MM.1S (cell line): Measurements from ENCODE around the gene KLHL24.

ENCODE experiments used
- DNase-seq: peaks from one replicate; pipeline ENCODE4 v3.0.0-alpha.2; 2015
- H2AFZ ChIP-seq: fragments of 300-600 bp; sonication (generic); 2 replicates; pipeline ENCODE4 v1.6.0; 2016; ENCODE audit warnings: antibody characterized with exemption, low read length
- H3F3A ChIP-seq: fragments of 300-600 bp; sonication (generic); 2 replicates; pipeline ENCODE4 v1.6.1; 2016; ENCODE audit warnings: mild to moderate bottlenecking, antibody characterized with exemption, low read length, moderate library complexity, mixed read lengths; ENCODE audit not compliant: insufficient read depth
- H3K27ac ChIP-seq: fragments of 300-600 bp; sonication (generic); 2 replicates; pipeline ENCODE4 v1.5.1; 2016; ENCODE audit warnings: mild to moderate bottlenecking, low read length
- H3K27me3 ChIP-seq: fragments of 300-600 bp; sonication (generic); replicated peaks from 2 replicates; pipeline ENCODE4 v1.6.0; 2016; ENCODE audit warnings: low read length; ENCODE audit not compliant: insufficient read depth
- H3K36me3 ChIP-seq: fragments of 300-600 bp; sonication (generic); replicated peaks from 2 replicates; pipeline ENCODE4 v1.6.1; 2016; ENCODE audit warnings: mild to moderate bottlenecking, low read length, mixed read lengths; ENCODE audit not compliant: insufficient read depth
- H3K4me1 ChIP-seq: fragments of 300-600 bp; sonication (generic); 2 replicates; pipeline ENCODE4 v1.6.1; 2016; ENCODE audit warnings: low read length, mixed read lengths
- H3K4me2 ChIP-seq: fragments of 300-600 bp; sonication (generic); 2 replicates; pipeline ENCODE4 v1.6.0; 2016; ENCODE audit warnings: low read depth, low read length
- H3K4me3 ChIP-seq: fragments of 300-600 bp; sonication (generic); 2 replicates; pipeline ENCODE4 v1.5.1; 2016; ENCODE audit warnings: low read length, mixed read lengths
- H3K79me2 ChIP-seq: fragments of 300-600 bp; sonication (generic); 2 replicates; pipeline ENCODE4 v1.6.1; 2016; ENCODE audit warnings: mixed run types, low read length, mixed read lengths
- H3K9ac ChIP-seq: fragments of 300-600 bp; sonication (generic); 2 replicates; pipeline ENCODE4 v1.6.1; 2016; ENCODE audit warnings: low read length, mixed read lengths
- H3K9me2 ChIP-seq: fragments of 300-600 bp; sonication (generic); replicated peaks from 2 replicates; pipeline ENCODE4 v1.6.1; 2016; ENCODE audit warnings: mild to moderate bottlenecking, low read length, mixed read lengths; ENCODE audit not compliant: insufficient read depth
- H3K9me3 ChIP-seq: fragments of 300-600 bp; sonication (generic); replicated peaks from 2 replicates; pipeline ENCODE4 v1.6.1; 2016; ENCODE audit warnings: mild to moderate bottlenecking, low read length, mixed read lengths; ENCODE audit not compliant: insufficient read depth
- H4K20me1 ChIP-seq: fragments of 300-600 bp; sonication (generic); 2 replicates; pipeline ENCODE4 v1.6.1; 2016; ENCODE audit warnings: mild to moderate bottlenecking, low read length, moderate library complexity, mixed read lengths; ENCODE audit not compliant: insufficient read depth
- CTCF ChIP-seq: fragments of 300-600 bp; sonication (generic); IDR thresholded peaks from 2 replicates; pipeline ENCODE4 v1.5.1; 2016; ENCODE audit warnings: antibody characterized with exemption, low read length, mixed read lengths
- EZH2 ChIP-seq: fragments of 300-600 bp; sonication (generic); optimal IDR thresholded peaks from 2 replicates; pipeline ENCODE3; 2017; ENCODE audit warnings: low read depth, mild to moderate bottlenecking, antibody characterized with exemption, low read length, mixed read lengths
- EZH2phosphoT487 ChIP-seq: fragments of 300-600 bp; sonication (generic); IDR thresholded peaks from 2 replicates; pipeline ENCODE4 v1.6.1; 2018; ENCODE audit warnings: antibody characterized with exemption, low read length

The KLHL24 gene

DNA sequence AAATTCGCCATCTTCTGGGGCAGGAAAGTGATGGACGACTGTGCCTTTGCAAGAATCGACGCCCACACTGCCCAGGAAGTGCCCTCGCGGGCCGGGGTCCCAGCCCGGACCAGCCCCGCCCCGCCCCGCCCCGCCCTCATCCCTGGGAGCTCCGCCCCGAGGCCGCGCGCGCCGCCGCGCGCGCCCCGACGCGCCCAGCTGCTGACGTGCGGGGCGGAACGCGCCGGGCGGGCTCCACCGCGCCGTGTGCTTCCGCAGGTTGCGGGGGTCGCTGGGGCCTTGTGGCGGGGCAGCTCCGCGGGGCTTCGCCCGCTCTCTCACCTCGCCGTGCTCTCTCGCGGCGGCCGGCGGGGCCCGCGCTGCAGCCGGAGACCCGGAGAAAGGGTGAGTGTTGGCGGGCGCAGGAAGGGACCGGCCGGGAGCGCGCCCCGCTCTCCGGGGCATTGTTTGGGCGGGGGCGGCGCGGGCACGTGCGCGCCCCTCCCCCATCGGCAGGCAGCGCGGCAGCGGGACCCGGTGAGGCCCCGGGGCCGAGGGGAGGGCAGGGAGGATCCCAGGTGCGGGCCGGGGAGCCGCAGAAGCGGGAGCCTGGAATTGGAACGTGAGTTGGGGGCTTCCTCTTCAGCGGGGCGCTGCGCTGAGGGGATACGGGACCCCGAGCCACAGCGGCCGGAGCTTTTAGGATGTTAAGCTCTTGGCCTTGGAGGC is 62.3 kb downstream of the KLHL24 start, which contains the start of gene YEATS2:
YEATS2 (plus strand) TSS at position 188 of the 708 bp plus-strand sequence. CDS start 17,366 bp downstream, outside the sequence.
- no peaks in the 10 kb centered on the region for H3K27me3 ChIP-seq
- peaks cover 15% of the 10 kb centered on the region for H3F3A ChIP-seq
- peaks cover 5% of the 10 kb centered on the region; the same call in 1 of the 2 replicates for H4K20me1 ChIP-seq
- no peaks in the 10 kb centered on the region for H3K9me2 ChIP-seq
- H3K4me3 ChIP-seq: peak within 1 kb of the TSS; percentile 92
- no peaks in the 10 kb centered on the region for H3K9me3 ChIP-seq
- H3K36me3 ChIP-seq: peaks cover 4% of the 10 kb centered on the region; the same call in 1 of the 2 replicates
- H3K4me2 ChIP-seq: peak within 1 kb of the TSS; percentile 77
- H2AFZ ChIP-seq: peak within 1 kb of the TSS; percentile 88
- peak within 1 kb of the TSS; percentile 71 for H3K27ac ChIP-seq
- H3K9ac ChIP-seq: peak within 1 kb of the TSS; percentile 80
- peaks cover 15% of the 10 kb centered on the region for H3K4me1 ChIP-seq
- TF ChIP-seq EZH2phosphoT487: no peak
- no peak for TF ChIP-seq CTCF
- peak; percentile 82 for DNase-seq
- H3K79me2 ChIP-seq: peaks cover 51% of the 10 kb centered on the region

DNA sequence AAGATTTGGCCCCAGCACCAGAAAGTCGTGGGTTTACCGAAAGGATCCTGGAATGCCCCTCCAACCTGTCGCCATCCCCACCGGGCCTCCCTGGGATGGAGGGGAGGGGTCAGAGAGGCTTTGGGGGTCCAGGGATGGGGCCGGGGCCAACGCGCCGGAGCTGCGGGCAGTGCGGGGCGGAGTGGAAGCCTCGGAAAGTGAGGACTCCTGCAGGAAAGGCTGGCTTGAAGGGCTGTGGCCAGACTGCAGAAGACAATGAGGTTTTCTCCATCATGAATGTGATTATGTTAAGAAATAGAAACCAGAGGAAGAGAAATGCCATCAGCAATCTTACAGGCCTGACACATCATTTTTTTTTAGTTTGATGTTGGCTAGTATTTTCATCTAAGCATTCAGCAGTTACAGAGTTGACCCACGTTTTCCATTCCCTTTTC is 62.9 kb downstream of the KLHL24 start:
- Histone ChIP-seq H3K9ac (peak overlapping the region; percentile 80), H3K9me2 (no peaks in the 10 kb centered on the region), H4K20me1 (peaks cover 11% of the 10 kb centered on the region; the same call in 1 of the 2 replicates), H2AFZ (peak overlapping the region; percentile 75), H3K4me2 (peak overlapping the region; percentile 71), H3K36me3 (peaks cover 4% of the 10 kb centered on the region; the same call in 1 of the 2 replicates), H3K27ac (peak overlapping the region; percentile 71), H3K27me3 (no peaks in the 10 kb centered on the region), H3K4me3 (peak overlapping the region; percentile 92), H3K4me1 (peaks cover 15% of the 10 kb centered on the region), H3K79me2 (peaks cover 57% of the 10 kb centered on the region), H3F3A (peaks cover 15% of the 10 kb centered on the region), H3K9me3 (no peaks in the 10 kb centered on the region)
- TF ChIP-seq EZH2: no peak
- TF ChIP-seq EZH2phosphoT487: no peak
- TF ChIP-seq CTCF: no peak
- DNase-seq: peak; percentile 59

DNA sequence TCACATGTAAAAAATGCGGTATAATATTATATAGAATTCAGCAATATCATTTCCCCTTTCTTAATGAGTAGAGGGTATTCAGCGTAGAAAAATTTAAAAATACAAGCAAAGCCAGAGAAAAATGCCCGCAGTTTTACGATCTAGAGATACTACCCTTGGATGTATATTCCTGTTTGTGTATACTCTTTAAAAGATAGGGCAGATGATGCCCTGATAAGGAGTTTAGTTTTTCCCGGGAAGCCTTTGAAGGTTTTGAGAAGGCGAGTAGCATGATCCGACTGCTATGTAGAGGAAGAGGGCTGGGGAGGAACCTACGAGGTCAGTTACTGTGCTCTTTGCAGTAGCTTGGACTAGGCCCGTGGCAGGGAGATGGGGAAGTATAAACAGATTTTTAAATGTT is 63.3 kb downstream of the KLHL24 start:
- TF ChIP-seq EZH2: no peak
- no peak for TF ChIP-seq CTCF
- no peak for TF ChIP-seq EZH2phosphoT487
- H3K4me2 ChIP-seq: peak overlapping the region; percentile 71
- peaks cover 15% of the 10 kb centered on the region for H3K4me1 ChIP-seq
- H4K20me1 ChIP-seq: peaks cover 15% of the 10 kb centered on the region; the same call in 1 of the 2 replicates
- peaks cover 61% of the 10 kb centered on the region for H3K79me2 ChIP-seq
- peak overlapping the region; percentile 71; the same call in 1 of the 2 replicates for H3K27ac ChIP-seq
- no peaks in the 10 kb centered on the region for H3K9me3 ChIP-seq
- H3K27me3 ChIP-seq: no peaks in the 10 kb centered on the region
- H3K36me3 ChIP-seq: peaks cover 4% of the 10 kb centered on the region; the same call in 1 of the 2 replicates
- H3F3A ChIP-seq: peaks cover 15% of the 10 kb centered on the region
- peak overlapping the region; percentile 80 for H3K9ac ChIP-seq
- H3K4me3 ChIP-seq: peak overlapping the region; percentile 92
- no peaks in the 10 kb centered on the region for H3K9me2 ChIP-seq
- peak; percentile 43 for DNase-seq
- H2AFZ ChIP-seq: peak overlapping the region; percentile 75; the same call in 1 of the 2 replicates
